Measurements from ENCODE around the gene ALDH8A1. TPM values are rescaled to one million over a fixed set of nuclear protein-coding genes. Genes with fewer than 3 reads are reported as not detected.

Gene ALDH8A1
- total and polyA plus RNA-seq, 2 of the 8 experiments (the other 6 are each of a cell fraction or from before 2014, with no cell fraction given): 0.08 to 0.28 TPM

GRCh38 chr6:134980846-134981245, 30.9 kb upstream of the ALDH8A1 start (continued):
- TF ChIP-seq, protein P1, sequence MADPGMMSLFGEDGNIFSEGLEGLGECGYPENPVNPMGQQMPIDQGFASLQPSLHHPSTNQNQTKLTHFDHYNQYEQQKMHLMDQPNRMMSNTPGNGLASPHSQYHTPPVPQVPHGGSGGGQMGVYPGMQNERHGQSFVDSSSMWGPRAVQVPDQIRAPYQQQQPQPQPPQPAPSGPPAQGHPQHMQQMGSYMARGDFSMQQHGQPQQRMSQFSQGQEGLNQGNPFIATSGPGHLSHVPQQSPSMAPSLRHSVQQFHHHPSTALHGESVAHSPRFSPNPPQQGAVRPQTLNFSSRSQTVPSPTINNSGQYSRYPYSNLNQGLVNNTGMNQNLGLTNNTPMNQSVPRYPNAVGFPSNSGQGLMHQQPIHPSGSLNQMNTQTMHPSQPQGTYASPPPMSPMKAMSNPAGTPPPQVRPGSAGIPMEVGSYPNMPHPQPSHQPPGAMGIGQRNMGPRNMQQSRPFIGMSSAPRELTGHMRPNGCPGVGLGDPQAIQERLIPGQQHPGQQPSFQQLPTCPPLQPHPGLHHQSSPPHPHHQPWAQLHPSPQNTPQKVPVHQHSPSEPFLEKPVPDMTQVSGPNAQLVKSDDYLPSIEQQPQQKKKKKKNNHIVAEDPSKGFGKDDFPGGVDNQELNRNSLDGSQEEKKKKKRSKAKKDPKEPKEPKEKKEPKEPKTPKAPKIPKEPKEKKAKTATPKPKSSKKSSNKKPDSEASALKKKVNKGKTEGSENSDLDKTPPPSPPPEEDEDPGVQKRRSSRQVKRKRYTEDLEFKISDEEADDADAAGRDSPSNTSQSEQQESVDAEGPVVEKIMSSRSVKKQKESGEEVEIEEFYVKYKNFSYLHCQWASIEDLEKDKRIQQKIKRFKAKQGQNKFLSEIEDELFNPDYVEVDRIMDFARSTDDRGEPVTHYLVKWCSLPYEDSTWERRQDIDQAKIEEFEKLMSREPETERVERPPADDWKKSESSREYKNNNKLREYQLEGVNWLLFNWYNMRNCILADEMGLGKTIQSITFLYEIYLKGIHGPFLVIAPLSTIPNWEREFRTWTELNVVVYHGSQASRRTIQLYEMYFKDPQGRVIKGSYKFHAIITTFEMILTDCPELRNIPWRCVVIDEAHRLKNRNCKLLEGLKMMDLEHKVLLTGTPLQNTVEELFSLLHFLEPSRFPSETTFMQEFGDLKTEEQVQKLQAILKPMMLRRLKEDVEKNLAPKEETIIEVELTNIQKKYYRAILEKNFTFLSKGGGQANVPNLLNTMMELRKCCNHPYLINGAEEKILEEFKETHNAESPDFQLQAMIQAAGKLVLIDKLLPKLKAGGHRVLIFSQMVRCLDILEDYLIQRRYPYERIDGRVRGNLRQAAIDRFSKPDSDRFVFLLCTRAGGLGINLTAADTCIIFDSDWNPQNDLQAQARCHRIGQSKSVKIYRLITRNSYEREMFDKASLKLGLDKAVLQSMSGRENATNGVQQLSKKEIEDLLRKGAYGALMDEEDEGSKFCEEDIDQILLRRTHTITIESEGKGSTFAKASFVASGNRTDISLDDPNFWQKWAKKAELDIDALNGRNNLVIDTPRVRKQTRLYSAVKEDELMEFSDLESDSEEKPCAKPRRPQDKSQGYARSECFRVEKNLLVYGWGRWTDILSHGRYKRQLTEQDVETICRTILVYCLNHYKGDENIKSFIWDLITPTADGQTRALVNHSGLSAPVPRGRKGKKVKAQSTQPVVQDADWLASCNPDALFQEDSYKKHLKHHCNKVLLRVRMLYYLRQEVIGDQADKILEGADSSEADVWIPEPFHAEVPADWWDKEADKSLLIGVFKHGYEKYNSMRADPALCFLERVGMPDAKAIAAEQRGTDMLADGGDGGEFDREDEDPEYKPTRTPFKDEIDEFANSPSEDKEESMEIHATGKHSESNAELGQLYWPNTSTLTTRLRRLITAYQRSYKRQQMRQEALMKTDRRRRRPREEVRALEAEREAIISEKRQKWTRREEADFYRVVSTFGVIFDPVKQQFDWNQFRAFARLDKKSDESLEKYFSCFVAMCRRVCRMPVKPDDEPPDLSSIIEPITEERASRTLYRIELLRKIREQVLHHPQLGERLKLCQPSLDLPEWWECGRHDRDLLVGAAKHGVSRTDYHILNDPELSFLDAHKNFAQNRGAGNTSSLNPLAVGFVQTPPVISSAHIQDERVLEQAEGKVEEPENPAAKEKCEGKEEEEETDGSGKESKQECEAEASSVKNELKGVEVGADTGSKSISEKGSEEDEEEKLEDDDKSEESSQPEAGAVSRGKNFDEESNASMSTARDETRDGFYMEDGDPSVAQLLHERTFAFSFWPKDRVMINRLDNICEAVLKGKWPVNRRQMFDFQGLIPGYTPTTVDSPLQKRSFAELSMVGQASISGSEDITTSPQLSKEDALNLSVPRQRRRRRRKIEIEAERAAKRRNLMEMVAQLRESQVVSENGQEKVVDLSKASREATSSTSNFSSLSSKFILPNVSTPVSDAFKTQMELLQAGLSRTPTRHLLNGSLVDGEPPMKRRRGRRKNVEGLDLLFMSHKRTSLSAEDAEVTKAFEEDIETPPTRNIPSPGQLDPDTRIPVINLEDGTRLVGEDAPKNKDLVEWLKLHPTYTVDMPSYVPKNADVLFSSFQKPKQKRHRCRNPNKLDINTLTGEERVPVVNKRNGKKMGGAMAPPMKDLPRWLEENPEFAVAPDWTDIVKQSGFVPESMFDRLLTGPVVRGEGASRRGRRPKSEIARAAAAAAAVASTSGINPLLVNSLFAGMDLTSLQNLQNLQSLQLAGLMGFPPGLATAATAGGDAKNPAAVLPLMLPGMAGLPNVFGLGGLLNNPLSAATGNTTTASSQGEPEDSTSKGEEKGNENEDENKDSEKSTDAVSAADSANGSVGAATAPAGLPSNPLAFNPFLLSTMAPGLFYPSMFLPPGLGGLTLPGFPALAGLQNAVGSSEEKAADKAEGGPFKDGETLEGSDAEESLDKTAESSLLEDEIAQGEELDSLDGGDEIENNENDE (IDR thresholded peaks at IDR 0.05; ENCODE audit: insufficient replicate concordance, low read length): no peak
